CMK (cell line): Measurements from ENCODE around the gene ATG4D.
"Not testable (repeated sequence)": the region's sequence is repeated elsewhere in the genome, so short reads cannot be mapped to it uniquely, and the experiment has no call there.

Source experiments
- DNase-seq: peaks from one replicate; pipeline ENCODE4 v3.0.0-alpha.2; 2010; ENCODE audit warnings: low read depth

ATG4D gene

DNA sequence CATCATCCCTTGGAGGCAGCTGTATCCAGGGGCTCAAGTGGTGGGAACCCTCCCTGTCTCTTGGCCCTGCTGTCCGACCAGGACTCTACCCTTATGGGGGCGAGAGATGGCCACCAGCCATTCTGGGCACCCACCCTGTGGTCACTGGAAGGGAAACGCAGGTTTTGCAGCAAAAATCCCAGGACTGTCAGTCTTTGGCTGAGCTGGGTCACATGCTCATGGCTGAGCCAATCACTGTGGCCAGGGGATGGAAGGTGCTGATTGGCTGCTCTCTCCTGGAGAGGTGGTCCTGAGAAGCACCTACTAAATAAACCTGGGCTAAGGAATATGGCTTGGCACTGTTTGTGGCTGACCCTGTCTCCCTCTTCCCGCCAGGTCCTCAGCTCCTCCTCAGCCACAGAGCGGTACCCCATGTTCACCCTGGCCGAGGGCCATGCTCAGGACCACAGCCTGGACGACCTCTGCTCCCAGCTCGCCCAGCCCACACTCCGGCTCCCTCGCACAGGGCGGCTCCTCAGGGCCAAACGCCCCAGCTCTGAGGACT is 8.9 kb downstream of the ATG4D start:
- no peak for DNase-seq

DNA sequence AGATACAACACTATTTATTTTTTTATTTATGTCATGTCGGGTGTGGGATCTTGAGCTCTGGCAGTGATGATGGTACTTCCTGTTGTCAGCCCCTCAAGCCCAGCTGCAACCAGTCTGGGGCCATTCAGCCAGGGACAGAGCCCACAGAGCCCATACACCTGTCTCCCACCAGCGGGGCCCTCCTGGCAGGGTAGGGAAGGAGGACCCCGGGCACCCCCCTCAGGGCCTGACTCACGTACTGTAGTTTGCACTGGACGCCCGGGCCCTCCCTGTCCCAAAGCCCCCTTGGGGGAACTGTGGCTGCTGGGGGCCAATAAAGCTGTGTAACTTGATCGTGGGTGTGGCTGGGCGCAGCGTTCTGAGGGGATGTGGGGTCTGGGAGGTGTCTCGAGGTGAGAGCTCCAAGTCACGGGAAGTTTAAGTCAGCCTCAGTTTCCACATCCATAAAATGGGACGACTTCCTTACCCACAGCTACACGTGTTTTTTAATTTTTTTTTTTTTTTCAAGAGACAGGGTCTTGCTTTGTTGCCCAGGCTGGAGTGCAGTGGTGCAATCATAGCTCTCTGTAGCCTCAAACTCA is 9.5 kb downstream of the ATG4D start:
- no peak for DNase-seq

DNA sequence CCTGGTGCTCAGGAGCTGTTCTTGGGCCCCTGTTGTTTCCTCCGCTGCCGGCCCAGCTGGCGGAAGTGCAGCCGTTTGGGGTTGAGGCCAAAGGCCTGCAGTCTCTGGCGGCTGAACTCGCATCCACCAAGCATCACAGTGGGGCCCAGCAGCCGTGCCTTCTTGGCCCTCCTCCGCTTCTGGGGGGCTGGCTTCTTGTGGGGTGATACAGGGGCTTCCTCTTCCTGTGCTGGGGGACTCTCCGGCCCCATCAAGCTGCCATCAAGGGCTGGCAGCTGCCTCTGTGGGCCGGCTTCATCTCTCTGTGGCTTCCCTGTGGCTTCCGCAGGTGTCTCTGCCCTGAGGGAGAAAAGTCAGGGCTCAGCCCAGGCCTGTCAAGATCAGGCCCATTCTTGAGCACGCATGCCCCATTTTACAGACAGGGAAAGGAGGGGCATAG is 10.3 kb downstream of the ATG4D start:
- peak; percentile 88 for DNase-seq

DNA sequence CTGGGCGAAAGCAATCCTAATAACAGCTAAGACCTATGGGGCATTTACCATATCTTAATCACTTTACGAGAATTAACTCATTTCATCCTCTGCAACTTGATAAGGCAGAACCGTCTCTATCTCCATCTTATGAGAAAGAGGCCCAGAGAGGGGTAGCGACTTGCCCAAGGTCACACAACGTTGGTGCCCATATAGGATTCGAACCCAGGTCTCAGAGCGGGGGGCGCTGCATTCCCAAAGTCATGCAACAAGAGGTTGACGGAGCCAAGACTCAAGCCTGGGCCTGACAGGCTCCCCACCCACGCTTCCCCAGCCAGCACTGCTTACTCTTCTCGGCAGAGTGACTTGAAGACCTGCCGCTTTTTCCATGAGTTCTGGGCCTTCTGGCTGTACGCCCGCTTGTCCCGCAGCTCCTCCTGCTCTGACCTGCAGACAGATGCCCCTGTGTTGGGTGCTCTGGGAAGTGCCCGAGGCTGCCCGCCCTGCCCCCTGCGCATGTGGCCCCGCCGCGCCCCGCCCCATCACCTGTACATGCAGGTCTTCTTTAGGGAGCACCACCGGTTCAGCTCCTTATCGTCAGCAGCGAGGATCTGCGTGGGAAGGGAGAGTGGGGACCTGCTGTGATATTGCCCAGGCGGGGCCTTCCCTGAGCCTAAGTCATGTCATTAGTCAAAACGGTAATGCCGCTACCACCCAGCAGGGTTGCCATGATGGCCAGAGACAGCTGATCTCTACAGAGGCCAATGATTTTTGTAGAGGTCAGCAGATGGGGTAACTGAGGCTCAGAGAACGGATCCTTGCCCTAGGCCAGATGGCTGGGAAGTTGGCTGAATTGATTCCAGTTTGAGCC is 11.3 kb downstream of the ATG4D start:
- no peak for DNase-seq

DNA sequence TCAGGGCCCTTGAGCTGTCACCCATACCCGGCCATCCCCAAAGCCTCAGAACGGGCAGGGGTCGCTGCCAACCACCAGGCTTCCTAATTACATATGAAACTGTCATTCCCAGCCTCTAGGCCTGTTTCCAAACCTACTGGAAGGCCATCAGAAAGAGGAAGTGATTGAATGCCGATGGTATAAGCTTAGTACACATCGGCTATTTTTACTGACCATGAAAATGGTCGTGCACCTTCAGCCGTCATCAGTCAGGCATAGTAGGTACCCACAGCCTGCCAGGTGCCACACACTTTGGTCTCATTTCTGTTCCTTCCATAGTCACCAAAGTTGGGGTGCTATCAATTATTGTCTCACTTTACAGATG is 11.9 kb downstream of the ATG4D start:
- no peak for DNase-seq

DNA sequence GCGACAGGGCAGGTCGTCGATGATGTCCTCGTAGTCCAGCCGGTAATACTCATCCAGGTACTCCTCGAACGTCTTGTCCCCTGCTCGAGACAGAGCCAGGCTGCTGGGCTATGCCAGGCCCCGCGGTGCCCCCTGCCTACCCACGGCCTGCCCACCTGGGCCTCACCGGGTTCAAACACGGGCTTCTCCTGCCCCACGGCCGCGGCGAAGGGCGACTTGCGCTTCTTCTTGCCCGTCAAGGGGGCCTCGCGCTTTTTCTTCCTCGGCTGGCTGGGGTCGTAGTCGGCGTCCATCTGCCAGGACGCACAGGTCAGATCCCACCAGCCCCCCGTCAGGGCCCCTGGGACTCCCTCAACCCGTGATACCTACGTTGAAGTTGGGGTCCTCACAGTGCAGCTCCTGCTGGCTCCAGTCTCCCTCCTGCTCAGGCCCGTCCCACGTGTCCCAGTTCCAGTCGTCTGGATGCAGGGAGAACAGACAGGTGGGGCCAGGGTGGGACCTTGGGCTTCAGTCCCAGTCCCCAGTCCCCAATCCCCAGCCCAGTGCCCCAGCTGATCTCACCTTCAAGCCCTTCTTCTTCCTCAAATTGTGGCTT is 14.0 kb downstream of the ATG4D start:
- no peak for DNase-seq

DNA sequence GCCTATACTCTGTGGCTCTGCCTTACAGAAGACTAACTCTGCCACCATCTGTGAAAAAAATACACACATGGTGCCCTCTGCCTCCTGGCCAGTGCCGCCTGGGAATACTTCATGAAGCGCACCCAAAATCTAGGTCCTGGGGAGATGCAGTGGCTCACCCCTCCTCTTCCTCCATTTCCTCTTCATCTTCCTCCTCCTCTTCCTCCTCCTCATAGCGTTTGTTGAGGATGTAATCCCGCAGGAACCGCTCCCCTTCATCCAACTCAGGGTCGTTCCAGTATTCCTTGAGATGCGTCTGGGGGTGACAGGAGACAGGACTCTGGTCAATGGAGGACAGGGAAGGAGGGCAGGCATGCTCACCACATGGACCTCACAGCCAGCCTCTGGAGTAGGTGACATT is 16.4 kb downstream of the ATG4D start:
- no peak for DNase-seq

DNA sequence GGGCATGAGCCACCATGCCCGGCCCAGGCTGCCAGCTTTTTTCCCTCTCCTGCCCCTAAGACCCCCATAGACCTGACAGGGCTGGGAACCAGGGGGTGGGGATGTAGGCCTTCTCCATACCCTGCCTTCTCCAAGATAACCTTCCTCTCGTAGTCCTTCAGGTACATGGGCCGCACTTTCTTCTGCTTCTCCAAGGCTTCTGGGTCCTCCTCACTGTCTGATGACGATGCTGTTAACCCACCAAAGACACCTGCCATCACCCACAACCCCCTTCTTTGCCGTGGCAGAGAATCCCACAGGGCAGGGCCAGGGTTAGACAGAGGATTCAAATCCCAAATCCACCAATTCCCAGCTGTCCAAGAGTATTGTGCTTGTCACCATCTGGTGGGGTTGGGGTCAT is 18.9 kb downstream of the ATG4D start:
- no peak for DNase-seq

DNA sequence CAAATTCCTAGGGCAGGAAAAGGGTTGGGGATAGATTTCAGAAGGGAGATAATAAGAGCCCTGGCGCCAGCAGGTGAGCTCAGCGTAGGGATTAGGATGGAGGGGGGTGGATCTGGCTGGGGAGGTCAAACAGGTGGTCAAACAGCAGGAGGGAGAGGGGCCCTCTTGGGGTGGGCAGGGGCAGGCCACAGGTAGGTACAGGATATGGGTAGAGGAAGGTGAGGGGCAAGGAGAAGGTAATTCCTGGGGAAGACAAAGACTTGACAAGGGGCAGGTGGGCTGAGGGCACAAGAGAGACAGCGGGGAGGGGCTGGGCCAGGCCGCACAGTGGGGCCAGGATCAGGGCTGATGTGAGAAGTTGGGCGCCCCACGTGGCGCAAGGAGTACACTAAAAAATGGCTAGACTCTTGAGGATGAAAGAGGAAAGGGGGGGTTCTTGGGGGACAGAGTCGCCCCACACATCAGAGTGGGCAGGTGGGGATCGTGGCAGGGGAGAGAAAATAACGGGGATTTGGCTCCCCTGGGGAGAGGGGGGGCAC is 21.4 kb downstream of the ATG4D start:
- DNase-seq = no peak

DNA sequence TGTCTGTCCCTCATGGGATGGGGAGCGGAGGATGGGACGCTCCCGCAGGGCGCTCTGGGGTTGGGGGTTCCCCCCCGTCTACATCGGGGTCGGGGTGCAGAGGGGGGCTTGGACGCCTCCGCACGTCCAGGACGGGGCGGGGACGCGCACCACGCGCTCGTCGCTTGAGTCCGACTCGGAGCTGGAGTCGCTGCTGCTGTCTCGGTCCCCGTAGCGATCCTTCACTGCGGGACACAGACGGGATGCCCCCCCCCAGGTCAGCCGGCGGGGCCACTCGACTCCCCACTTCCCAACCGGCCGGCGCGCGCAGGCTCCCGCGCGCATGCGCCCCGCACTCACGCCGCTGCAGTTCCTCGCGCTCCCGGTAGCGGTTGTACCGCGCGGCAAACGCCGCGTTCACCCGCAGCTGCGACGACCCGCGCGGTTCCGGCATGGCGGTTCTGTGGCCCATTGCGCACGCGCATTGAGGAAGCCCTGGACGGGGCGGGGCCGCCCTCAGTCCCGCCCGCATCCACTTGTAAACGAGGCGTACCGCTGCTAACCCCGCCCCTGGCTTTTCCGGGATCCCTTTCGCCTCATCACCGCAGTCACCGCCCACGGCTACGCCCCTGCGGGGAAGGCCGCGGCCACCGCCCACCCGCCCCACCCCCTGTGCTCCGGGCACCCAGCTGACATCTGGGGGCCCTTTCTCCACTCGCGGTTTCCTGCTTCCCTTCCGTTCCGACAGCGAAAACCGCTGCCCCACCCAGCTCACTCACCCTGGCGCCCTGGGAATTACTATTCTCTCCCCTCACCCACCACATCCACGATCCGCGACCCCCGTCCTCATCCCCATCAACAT is 22.1 kb downstream of the ATG4D start, which contains the start of gene KRI1:
Gene KRI1, minus strand, starts transcription at position 444 of the 841 bp plus-strand sequence. Its CDS starts 11 bp downstream, at position 433.
- peak; percentile 97 for DNase-seq

DNA sequence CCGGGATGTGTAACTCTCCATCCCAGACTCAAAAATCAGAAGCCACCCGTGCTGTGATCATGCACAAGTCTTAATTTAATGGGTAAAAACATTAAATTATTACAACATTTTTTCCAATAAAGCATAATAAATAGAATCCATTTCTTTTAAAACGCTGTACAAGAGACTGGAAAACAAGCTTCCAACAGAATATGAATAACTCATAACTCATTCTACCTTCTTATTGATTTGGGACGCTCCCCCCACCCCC is 22.6 kb downstream of the ATG4D start:
- DNase-seq = no peak

DNA sequence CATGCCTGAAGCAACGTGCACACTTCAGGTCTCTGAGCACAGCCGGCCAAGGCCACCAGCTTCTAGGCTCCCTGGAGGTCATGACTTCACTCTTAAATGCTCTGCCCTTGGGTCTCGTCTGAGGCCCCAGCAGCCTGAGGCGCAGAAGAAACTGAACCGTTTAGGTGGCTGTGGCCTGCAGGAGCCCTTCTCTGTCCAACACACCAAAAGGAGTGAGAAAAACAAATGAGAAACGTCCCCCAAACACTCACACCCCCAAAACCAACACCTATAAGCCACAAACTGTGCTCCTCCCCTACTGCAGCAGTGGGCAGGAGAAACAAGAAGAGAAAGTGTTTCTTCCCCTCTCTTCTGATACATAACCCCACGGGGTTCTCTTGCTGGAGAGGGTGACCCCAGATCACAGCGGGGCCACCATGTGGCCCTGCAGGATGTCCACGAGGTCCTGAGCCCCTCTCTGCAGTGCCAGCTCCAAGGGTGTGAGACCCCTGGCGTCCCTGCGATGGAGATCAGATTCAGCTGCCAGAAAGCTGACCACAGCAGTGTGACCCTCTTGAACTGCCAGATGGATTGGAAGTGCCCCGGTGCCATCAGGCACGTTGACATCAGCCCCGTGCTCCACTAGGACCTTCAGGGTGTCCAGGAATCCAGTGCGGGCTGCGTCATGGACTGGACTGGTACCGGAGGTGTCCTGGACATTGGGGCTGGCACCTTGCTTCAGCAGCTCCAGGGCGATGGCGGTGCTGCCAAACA is 23.1 kb downstream of the ATG4D start:
- DNase-seq = no peak

DNA sequence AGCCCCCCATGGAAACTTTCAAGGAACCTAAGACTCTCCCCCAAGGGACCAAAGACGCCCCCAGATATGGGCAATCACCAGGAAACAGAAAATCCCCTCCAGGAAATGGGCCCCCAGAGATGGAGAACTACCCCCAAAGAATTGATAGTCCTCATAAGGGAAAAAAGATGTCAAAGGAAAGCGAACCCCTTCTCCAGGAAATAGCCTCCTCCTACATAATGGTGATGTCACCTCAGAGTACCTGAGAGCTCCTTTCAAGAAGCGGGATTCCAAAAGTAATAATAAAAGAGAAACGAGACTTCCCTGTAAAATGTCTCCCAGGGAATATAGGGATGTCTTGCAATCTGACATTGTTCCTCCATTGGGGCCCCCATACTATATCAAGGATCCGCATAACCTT is 24.0 kb downstream of the ATG4D start:
- no peak for DNase-seq

DNA sequence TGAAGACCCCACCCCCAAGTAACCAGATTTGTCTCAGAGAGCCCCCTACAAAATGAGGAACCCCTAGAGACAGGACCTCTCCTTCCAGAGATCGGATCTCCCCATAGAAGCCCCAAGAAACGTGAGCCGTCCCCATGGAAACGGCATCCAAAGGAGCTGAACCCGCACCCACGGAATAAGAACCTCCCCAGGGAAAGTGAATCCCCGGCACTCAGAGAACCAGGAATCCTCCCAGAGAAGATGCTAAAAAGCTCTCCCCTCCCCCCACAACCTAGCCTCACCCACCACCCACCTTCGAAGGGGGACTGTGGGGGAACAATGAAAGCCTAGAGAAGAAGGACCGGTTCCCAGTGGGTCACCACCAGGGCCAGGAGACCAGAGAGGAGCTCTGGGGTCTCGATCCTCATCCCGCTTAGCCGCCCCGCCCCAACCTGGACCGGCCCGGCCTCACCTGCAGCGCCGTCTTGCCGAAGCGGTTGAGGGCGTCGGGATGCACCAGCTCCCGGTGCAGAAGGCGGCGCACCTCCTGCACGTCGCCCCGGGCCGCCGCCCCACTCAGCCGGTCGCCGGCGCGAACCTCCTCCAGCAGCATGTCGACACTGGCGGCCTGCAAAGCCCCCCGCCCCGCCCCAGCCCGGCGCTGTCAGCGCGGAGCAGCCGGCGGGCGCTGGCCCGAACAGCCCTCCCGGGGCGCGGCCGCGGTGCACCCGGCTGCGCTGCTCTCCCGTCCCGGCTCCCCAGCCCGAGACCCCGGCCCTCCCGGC is 24.5 kb downstream of the ATG4D start:
- DNase-seq = no peak

DNA sequence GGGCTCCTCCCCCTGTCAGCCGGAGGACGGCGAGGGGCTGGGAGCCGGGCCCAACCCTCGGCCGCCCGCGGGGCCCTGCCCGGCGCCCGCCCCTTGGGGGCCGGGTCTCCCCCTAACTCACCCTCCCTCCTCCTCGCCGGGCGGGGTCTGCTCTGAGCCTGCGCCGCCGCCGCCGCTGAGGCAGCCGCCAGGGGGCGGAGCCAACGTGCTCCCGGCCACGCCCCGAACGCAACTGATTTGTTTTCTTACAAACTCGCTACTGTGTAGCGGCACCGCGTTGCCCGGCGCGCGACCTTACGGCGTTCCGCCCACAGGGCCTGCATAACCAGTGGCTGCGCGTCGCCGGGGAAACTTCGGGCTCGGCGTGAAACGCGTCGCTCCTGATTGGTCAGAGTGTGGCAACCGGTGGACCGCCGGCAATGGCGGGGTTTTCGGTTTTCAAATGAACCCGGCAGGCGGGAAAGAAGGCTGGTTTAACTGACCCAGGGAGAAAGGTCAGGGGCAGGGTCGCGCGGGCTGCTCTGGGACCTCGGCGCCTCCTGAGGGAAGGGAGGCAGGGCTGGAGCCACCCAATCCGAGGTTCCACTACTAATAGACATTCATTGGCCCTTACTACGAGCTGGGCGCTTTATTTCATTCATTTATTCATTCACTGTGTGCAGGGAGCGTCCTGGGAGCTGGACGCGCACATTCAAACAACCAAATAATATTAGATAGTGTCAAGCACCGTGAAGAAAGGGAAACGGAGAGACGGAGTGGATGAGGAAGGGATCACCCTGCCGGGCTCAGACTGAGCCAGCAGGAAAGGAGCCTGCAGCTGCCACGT is 25.3 kb downstream of the ATG4D start, which contains the start of gene CDKN2D:
Gene CDKN2D, minus strand, starts transcription at position 154 of the 826 bp plus-strand sequence. CDS start 326 bp downstream, outside the sequence.
- peak; percentile 95 for DNase-seq

DNA sequence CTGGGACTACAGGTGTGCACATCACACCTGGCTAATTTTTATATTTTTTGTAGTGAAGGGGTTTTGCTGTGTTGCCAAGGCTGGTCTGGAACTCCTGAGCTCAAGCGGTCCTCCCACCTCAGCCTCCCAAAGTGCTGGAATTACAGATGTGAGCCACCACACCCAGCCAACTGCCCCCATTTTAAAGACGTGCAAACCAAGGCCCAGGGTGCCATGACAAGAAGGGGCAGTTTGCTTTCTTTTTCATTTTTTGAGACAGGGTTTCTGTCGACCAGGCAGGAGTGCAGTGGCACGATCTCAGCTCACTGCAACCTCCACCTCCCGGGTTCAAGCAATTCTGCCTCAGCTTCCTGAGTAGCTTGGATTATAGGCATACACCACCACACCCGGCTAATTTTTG is 30.1 kb downstream of the ATG4D start:
- DNase-seq = not testable (repeated sequence)

DNA sequence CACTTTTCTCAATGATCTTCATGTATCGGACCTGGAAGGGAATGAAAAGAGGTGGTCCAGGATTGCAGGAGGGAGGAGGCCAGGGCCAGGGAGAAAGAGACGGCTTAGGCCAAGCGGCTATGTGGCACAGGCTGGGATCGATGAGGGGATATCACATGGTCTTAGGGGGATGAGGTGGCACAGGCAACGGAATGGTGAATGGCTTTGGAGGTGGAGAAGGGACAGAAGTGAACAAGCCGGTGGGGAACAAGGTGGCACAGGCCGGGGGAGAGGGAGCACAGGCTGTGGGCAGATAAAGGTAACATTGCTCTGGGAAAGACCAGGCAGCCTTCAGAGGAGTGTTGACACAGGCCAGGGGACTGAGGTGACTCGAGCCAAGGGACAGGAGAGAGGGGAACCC is 30.8 kb downstream of the ATG4D start:
- no peak for DNase-seq

DNA sequence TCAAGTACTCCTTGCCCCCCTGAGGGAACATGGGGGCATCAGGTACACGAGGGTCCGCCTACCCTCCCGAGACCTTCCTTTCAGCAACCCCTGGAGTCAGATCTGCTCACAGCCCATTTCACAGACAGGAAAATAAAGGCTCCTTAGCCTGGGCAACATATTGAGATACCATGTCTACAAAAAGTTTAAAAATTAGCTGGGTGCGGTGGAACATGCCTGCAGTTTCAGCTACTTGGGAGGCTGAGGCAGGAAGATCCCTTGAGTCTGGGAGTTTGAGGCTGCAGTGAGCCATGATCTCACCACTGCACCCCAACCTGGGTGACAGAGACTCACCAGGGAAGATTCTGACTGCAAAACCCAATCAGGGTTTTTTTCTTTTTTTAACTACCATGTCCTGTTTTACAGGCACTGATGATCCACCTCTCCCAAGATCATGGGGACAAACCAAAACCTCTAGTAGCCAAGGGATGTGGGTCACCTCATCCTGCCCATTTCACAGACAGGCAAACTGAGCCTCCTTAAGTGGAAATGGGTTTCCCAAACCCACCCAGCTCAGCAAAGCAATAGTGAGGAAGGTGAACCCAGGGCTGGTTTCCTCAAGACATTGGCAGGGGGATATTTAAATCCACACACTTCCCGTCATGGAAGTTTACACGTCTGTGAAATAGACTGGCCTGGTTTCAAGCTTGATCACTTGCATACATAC is 31.5 kb downstream of the ATG4D start:
- DNase-seq = no peak

DNA sequence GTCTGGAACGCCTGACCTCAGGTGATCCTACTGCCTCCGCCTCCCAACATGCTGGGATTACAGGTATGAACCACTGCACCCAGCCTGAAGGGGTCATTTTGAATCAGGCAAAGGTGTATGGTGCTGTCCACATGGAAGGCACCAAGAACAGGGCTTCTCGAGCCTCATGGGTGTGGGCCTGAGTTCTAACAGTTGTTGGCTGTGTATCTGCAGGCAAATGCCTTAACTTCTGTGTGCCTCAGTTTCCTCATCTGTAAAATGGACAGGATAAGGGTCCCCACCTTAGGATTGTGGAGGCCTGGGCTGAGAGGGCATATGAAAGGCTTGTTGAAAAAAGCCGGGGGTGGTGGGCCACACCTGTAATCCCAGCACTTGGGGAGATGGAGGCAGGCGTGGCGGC is 34.2 kb downstream of the ATG4D start:
- DNase-seq = no peak
